GM19468 (cell line): ENCODE data around the gene HAPLN2.
A peak's percentile ranks its signal among the peaks of the same experiment; 100 is the strongest.
"Not testable (repeated sequence)": the region's sequence is repeated elsewhere in the genome, so short reads cannot be mapped to it uniquely, and the experiment has no call there.

ENCODE experiments used
- ATAC-seq: cut with Tn5 transposase; IDR thresholded peaks from one replicate; pipeline ENCODE4 v1.9.1; 2021; ENCODE audit warnings: mild to moderate bottlenecking, moderate library complexity, moderate number of reproducible peaks; ENCODE audit not compliant: unreplicated experiment; ENCODE audit errors: extremely low read depth

Gene HAPLN2

GRCh38 chr1:156591432-156592157 lies 27.6 kb upstream of the HAPLN2 start, which contains the start of gene NAXE:
TSS of gene NAXE (plus strand) at chr1:156591776. CDS start at chr1:156591805, 29 bp downstream.
- peak; percentile 64 for ATAC-seq

- no peak for ATAC-seq
Observed at GRCh38 chr1:156592158-156592909, 26.9 kb upstream of the HAPLN2 start.

GRCh38 chr1:156592910-156593660 lies 26.1 kb upstream of the HAPLN2 start:
- ATAC-seq, result no peak

DNA sequence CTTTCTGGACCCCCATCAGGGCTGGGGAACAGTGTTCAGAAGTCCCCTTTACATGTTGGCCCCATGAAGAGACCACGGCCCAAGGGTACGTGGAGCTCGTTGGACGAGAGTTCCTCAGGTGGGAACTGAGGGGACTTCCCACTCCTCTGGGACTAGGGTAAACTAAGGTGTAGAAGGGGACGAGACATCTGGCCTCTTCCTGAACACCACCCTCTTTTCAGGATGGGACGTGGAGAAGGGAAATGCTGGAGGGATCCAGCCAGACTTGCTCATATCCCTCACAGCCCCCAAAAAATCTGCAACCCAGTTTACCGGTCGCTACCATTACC lies 25.6 kb upstream of the HAPLN2 start:
- no peak for ATAC-seq

DNA sequence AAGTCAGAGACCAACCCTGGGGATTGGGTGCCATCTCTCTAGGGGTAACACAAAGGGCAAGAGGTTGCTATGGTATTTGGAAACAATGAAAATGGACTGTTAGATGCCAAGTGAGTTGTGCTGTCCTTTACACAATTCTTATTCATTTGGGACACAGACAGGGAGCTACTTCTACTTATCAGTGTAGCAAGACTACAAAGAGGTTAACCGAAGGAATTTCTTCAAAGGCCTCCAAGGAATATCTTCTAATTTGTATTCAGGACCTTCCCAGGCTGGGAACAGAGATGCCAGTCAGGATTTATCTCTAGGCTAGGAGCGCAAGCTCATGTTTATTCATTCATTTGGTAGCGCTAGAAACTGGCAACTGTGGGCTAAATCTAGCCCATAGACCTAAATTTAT lies 25.0 kb upstream of the HAPLN2 start:
- no peak for ATAC-seq

- no peak for ATAC-seq
Observed at GRCh38 chr1:156595016-156595415, 24.2 kb upstream of the HAPLN2 start.

DNA sequence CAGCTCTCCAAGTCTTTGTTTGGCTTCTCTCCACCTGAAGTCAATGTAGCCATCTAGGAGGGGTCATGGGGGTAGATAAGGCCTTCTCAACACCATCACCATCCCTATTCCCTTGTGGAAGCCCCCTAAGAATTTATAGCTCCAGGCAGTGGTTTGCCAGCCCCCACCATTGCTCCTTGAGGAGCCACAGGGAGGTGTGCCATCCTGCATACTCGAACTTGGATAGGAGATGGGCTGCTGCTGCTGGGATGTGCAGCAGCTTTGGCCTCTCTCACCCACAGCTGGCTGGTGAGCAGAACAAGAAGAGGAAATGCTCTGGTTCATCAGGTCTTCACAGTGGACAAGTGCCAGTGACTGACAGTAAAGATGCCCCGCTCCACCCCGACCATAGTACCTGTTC lies 22.8 kb upstream of the HAPLN2 start:
- no peak for ATAC-seq

DNA sequence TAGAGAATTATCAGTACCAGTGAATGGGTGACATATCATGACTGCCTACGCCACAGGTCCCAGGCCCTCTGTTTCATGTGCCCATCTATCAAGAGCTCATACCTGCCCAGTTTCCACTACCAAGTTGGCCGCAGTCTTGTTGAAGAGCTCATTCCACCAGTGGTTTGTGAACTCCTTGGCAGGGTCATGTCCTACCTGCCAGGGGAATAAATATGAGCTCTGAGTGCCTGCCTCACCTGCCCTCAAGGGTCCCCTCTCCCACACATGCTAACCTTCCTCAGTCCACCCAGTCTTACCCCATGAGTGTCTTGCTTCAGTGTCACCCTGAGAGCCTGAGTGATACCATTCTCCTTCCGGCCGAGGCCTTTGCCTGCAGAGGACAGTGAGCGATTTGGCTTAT lies 21.1 kb upstream of the HAPLN2 start:
- ATAC-seq, result no peak

- no peak for ATAC-seq
Observed at GRCh38 chr1:156598731-156599432, 20.3 kb upstream of the HAPLN2 start.

- no peak for ATAC-seq
Observed at GRCh38 chr1:156599811-156600210, 19.4 kb upstream of the HAPLN2 start.

GRCh38 chr1:156600733-156601121 lies 18.5 kb upstream of the HAPLN2 start:
- no peak for ATAC-seq

- no peak for ATAC-seq
Observed at GRCh38 chr1:156601122-156601830, 17.9 kb upstream of the HAPLN2 start, which contains the start of gene GPATCH4. TSS of gene GPATCH4 (minus strand) at chr1:156601479.

DNA sequence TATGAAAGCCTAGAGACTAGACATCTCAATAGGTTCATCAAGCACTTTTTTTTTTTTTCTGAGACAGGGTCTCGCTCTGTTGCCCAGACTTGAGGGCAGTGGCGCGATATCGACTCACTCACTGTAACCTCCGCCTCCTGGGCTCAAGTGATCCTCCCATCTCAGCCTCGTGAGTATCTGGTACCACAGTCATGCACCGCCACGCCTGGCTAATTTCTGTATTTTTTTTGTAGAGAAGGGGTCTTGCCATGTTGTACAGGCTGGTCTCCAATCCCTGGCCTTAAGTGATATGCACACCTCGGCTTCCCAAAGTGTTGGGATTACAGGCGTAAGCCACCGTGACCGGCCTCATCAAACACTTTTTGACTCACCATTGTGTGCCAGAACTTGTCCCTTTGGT lies 17.3 kb upstream of the HAPLN2 start:
- ATAC-seq, result no peak

GRCh38 chr1:156602557-156602993 lies 16.6 kb upstream of the HAPLN2 start:
- ATAC-seq, result no peak

DNA sequence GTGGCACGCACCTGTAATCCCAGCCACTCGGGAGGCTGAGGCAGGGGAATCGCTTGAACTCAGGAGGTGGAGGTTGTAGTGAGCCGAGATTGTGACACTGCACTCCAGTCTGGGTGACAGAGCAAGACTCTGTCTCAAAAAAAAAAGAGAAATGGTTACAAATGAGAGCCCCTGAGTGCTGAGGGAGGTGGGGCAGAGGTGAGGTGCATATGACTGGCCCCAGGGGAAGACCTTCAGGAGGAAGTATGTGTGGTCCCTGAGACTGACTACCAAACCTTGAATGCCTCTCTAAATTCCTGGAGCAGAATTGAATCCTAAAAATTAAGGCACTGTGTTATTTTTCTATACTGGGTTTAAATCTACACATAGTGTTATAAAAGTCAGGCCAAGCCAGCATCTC lies 11.9 kb upstream of the HAPLN2 start:
- not testable (repeated sequence) for ATAC-seq

- ATAC-seq, result no peak
Observed at GRCh38 chr1:156608036-156608674, 11.1 kb upstream of the HAPLN2 start.

DNA sequence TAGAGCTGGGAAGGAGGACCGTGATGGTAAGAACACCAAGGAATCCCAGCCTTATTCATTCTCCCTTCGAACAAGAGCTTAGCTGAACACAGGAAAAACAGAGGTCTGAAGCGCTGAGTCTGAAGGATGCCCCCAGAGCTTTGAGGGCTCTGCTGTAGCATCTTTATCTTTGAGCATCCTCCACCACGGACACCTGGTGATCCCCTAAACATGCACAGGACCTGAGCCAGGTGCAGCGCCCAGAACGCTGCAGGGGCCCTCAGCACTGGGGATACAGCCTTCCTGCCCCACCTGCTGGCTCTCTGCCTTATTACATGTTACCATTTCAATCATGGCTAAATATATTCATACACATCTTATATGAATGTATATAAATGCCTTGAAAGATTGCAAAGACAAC lies 10.2 kb upstream of the HAPLN2 start:
- no peak for ATAC-seq

DNA sequence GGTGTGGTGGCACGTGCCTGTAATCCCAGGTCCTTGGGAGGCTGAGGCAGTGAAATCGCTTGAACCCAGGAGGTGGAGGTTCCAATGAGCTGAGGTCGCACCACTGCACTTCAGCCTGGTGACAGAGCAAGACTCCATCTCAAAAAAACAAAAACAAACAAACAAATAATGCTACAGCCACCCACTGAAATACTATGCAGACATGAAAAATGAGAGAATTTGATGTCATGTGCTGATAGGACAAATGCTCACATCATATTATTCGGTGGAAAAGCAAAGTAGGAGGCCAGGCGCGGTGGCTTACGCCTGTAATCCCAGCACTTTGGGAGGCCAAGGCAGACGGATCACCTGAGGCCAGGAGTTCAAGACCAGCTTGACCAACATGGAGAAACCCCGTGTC lies 9.1 kb upstream of the HAPLN2 start:
- ATAC-seq, result not testable (repeated sequence)

- ATAC-seq, result no peak
Observed at GRCh38 chr1:156612666-156613065, 6.5 kb upstream of the HAPLN2 start.
